ENCODE data around the gene SP100. TPM values are rescaled to one million over a fixed set of nuclear protein-coding genes. Genes with fewer than 3 reads are reported as not detected.

SP100 gene
- total and polyA plus RNA-seq, 2 of the 13 experiments (the other 11 are each of a cell fraction or from before 2014, with no cell fraction given), result 12.6 to 16.5 TPM

DNA sequence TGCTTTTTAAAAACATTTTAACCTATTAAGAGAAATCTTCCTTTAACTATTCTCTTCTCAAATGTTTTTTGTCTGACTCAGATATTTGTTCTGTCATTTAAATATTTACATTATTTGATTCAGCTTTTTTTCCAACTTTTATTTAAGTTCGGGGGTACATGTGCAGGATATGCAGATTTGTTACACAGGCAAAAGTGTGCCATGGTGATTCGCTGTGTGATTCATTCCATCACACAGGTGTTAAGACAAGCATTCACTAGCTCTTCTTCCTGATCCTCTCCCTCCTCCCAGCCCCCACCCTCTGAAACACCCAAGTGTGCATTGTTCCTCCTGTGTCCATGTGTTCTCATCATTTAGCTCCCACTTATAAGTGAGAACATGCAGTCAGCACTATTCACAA, 19.4 kb downstream of the SP100 start:
- ChIA-PET POLR2A (no interaction called here), CTCF (ENCODE audit: low intra/inter-chr PET ratio, low total read pairs) (no interaction called here)
- Histone ChIP-seq H3K27me3 (ENCODE audit: control insufficient read depth in 1 of 2, insufficient read depth in 2 of 2, low read length in 2 of 2) (no peaks in the 10 kb centered on the region), H3K27ac (ENCODE audit: extremely low read length, insufficient read depth, low read length) (no peak overlapping the region), H3K9me3 (ENCODE audit: low read length) (peaks cover 7% of the 10 kb centered on the region), H3K79me2 (ENCODE audit: insufficient read depth, low read length) (no peaks in the 10 kb centered on the region), H4K20me1 (ENCODE audit: insufficient read depth, low read length) (no peaks in the 10 kb centered on the region), H2AFZ (ENCODE audit: low read length) (no peak overlapping the region), H3K4me1 (ENCODE audit: insufficient read depth, low read length) (no peaks in the 10 kb centered on the region), H3K4me2 (ENCODE audit: low read depth, low read length) (no peak overlapping the region), H3K9ac (ENCODE audit: insufficient read depth, low read depth, low read length) (no peak overlapping the region), H3K4me3 (replicated peaks in 1 of 3; ENCODE audit: insufficient read depth in 1 of 3, low read depth in 2 of 3, low read length in 3 of 3) (no peak overlapping the region), H3K36me3 (replicated peaks in 1 of 2; ENCODE audit: control insufficient read depth in 1 of 2, insufficient read depth in 2 of 2, low read length in 2 of 2) (no peaks in the 10 kb centered on the region)
- WGBS (ENCODE audit: low lambda C conversion rate), result 95% methylated on average over 2 of the region's 2 CpGs
- ATAC-seq (no peak), FAIRE-seq (no peak), DNase-seq (ENCODE audit: low spot score) (no peak)
- in situ Hi-C loops (cut with HindIII; ENCODE audit: extremely low pct_ligation_motif_present, low pct_unique_long_range_greater_than_20kb), result no loop called here
- no TSS peak for BruUV-seq (replicated peaks)
- intact Hi-C loops (cut with micrococcal nuclease; ENCODE audit: unreplicated experiment), result no loop called here
- TF ChIP-seq, protein P1, sequence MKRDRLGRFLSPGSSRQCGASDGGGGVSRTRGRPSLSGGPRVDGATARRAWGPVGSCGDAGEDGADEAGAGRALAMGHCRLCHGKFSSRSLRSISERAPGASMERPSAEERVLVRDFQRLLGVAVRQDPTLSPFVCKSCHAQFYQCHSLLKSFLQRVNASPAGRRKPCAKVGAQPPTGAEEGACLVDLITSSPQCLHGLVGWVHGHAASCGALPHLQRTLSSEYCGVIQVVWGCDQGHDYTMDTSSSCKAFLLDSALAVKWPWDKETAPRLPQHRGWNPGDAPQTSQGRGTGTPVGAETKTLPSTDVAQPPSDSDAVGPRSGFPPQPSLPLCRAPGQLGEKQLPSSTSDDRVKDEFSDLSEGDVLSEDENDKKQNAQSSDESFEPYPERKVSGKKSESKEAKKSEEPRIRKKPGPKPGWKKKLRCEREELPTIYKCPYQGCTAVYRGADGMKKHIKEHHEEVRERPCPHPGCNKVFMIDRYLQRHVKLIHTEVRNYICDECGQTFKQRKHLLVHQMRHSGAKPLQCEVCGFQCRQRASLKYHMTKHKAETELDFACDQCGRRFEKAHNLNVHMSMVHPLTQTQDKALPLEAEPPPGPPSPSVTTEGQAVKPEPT (CRISPR knock-in tag; IDR thresholded peaks at IDR 0.05; ENCODE audit: low read depth), result no peak
- TF ChIP-seq, protein P2, sequence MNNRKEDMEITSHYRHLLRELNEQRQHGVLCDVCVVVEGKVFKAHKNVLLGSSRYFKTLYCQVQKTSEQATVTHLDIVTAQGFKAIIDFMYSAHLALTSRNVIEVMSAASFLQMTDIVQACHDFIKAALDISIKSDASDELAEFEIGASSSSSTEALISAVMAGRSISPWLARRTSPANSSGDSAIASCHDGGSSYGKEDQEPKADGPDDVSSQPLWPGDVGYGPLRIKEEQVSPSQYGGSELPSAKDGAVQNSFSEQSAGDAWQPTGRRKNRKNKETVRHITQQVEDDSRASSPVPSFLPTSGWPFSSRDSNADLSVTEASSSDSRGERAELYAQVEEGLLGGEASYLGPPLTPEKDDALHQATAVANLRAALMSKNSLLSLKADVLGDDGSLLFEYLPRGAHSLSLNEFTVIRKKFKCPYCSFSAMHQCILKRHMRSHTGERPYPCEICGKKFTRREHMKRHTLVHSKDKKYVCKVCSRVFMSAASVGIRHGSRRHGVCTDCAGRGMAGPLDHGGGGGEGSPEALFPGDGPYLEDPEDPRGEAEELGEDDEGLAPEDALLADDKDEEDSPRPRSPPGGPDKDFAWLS (CRISPR knock-in tag; IDR thresholded peaks at IDR 0.05; ENCODE audit: borderline replicate concordance), result no peak
- no peak for TF ChIP-seq ZNF530 (CRISPR knock-in tag; IDR thresholded peaks at IDR 0.05; ENCODE audit: low read depth)
- no peak for TF ChIP-seq ZNF670 (CRISPR knock-in tag; IDR thresholded peaks at IDR 0.05; ENCODE audit: borderline replicate concordance)
- TF ChIP-seq, protein P3, sequence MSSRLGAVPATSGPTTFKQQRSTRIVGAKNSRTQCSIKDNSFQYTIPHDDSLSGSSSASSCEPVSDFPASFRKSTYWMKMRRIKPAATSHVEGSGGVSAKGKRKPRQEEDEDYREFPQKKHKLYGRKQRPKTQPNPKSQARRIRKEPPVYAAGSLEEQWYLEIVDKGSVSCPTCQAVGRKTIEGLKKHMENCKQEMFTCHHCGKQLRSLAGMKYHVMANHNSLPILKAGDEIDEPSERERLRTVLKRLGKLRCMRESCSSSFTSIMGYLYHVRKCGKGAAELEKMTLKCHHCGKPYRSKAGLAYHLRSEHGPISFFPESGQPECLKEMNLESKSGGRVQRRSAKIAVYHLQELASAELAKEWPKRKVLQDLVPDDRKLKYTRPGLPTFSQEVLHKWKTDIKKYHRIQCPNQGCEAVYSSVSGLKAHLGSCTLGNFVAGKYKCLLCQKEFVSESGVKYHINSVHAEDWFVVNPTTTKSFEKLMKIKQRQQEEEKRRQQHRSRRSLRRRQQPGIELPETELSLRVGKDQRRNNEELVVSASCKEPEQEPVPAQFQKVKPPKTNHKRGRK (CRISPR knock-in tag; IDR thresholded peaks at IDR 0.05), result no peak
- TF ChIP-seq SIN3B (IDR thresholded peaks at IDR 0.05; ENCODE audit: low read length), result no peak
- TF ChIP-seq NONO (IDR thresholded peaks at IDR 0.05), result no peak
- no peak for TF ChIP-seq NONO (CRISPR knock-in tag; conservative IDR thresholded peaks at IDR 0.05)
- TF ChIP-seq RXRB (CRISPR knock-in tag; IDR thresholded peaks at IDR 0.05; ENCODE audit: borderline replicate concordance), result no peak
- no peak for TF ChIP-seq ZNF33B (CRISPR knock-in tag; IDR thresholded peaks at IDR 0.05)
- no peak for TF ChIP-seq SMYD3 (CRISPR knock-in tag; IDR thresholded peaks at IDR 0.05)
- TF ChIP-seq CHD2 (IDR thresholded peaks at IDR 0.05; ENCODE audit: low read depth, low read length), result no peak
- TF ChIP-seq, protein P4, sequence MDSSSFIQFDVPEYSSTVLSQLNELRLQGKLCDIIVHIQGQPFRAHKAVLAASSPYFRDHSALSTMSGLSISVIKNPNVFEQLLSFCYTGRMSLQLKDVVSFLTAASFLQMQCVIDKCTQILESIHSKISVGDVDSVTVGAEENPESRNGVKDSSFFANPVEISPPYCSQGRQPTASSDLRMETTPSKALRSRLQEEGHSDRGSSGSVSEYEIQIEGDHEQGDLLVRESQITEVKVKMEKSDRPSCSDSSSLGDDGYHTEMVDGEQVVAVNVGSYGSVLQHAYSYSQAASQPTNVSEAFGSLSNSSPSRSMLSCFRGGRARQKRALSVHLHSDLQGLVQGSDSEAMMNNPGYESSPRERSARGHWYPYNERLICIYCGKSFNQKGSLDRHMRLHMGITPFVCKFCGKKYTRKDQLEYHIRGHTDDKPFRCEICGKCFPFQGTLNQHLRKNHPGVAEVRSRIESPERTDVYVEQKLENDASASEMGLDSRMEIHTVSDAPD (CRISPR knock-in tag; IDR thresholded peaks at IDR 0.05), result no peak
- TF ChIP-seq, protein P5, sequence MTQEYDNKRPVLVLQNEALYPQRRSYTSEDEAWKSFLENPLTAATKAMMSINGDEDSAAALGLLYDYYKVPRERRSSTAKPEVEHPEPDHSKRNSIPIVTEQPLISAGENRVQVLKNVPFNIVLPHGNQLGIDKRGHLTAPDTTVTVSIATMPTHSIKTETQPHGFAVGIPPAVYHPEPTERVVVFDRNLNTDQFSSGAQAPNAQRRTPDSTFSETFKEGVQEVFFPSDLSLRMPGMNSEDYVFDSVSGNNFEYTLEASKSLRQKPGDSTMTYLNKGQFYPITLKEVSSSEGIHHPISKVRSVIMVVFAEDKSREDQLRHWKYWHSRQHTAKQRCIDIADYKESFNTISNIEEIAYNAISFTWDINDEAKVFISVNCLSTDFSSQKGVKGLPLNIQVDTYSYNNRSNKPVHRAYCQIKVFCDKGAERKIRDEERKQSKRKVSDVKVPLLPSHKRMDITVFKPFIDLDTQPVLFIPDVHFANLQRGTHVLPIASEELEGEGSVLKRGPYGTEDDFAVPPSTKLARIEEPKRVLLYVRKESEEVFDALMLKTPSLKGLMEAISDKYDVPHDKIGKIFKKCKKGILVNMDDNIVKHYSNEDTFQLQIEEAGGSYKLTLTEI (CRISPR knock-in tag; conservative IDR thresholded peaks at IDR 0.05), result no peak
- TF ChIP-seq, protein P6, sequence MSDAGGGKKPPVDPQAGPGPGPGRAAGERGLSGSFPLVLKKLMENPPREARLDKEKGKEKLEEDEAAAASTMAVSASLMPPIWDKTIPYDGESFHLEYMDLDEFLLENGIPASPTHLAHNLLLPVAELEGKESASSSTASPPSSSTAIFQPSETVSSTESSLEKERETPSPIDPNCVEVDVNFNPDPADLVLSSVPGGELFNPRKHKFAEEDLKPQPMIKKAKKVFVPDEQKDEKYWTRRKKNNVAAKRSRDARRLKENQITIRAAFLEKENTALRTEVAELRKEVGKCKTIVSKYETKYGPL (CRISPR knock-in tag; IDR thresholded peaks at IDR 0.05), result no peak

All from HepG2 (cell line).